ENCODE results near the gene KLF2. TPM values are rescaled to one million over a fixed set of nuclear protein-coding genes. Genes with fewer than 3 reads are reported as not detected.
"Not testable (repeated sequence)": the region's sequence is repeated elsewhere in the genome, so short reads cannot be mapped to it uniquely, and the experiment has no call there.

KLF2 gene
- total RNA-seq, 1 experiment from 2014 or later, result 6.6 TPM

DNA sequence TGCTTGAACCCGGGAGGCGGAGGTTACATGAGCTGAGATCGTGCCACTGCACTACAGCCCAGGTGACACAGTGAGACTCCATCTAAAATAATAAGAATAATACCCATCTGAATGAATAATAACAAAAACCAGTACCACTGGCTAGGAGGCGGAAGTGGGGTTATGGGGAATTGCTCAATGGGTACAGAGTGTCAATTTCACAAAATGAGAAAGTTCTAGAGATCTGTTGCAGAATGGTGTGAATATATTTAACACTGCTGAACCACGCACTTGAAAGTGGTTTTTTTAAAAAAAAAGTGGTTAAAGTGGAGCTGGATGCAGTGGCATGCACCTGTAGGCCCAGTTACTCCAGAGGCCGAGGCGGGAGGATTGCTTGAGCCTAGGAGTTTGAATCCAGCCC, 18.5 kb downstream of the KLF2 start:
- TF ChIP-seq, protein P1, sequence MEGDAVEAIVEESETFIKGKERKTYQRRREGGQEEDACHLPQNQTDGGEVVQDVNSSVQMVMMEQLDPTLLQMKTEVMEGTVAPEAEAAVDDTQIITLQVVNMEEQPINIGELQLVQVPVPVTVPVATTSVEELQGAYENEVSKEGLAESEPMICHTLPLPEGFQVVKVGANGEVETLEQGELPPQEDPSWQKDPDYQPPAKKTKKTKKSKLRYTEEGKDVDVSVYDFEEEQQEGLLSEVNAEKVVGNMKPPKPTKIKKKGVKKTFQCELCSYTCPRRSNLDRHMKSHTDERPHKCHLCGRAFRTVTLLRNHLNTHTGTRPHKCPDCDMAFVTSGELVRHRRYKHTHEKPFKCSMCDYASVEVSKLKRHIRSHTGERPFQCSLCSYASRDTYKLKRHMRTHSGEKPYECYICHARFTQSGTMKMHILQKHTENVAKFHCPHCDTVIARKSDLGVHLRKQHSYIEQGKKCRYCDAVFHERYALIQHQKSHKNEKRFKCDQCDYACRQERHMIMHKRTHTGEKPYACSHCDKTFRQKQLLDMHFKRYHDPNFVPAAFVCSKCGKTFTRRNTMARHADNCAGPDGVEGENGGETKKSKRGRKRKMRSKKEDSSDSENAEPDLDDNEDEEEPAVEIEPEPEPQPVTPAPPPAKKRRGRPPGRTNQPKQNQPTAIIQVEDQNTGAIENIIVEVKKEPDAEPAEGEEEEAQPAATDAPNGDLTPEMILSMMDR (conservative IDR thresholded peaks at IDR 0.05; ENCODE audit: low read depth, low read length), result no peak
- POLR2A ChIA-PET (ENCODE audit: unreplicated experiment), result no interaction called here
- no peak overlapping the region for H3K27ac ChIP-seq (ENCODE audit: low read length)
- peaks cover 18% of the 10 kb centered on the region for H3K4me1 ChIP-seq (ENCODE audit: insufficient read depth, low read length)
- no peak for ATAC-seq
- H3K4me2 ChIP-seq (ENCODE audit: low read length), result no peak overlapping the region
- CTCF ChIA-PET, result no interaction called here
- BruUV-seq (replicated peaks), result no TSS peak
- intact Hi-C loops (cut with micrococcal nuclease), result no loop called here
- H4K20me1 ChIP-seq (ENCODE audit: low read length), result no peaks in the 10 kb centered on the region
- H3K9ac ChIP-seq (ENCODE audit: low read length), result no peak overlapping the region
- no peak for DNase-seq
- no peaks in the 10 kb centered on the region for H3K9me3 ChIP-seq (ENCODE audit: low read length)
- no peak overlapping the region for H3K4me3 ChIP-seq (ENCODE audit: low read length)
- no peaks in the 10 kb centered on the region for H3K36me3 ChIP-seq (ENCODE audit: low read depth, low read length)
- H3K27me3 ChIP-seq (ENCODE audit: low read length), result no peaks in the 10 kb centered on the region
- H3F3A ChIP-seq (ENCODE audit: low read length, unreplicated experiment), result no peaks in the 10 kb centered on the region
- no peak overlapping the region for H2AFZ ChIP-seq (ENCODE audit: low read length)
- no peaks in the 10 kb centered on the region for H3K9me2 ChIP-seq (replicated peaks; ENCODE audit: low read length)
- no peaks in the 10 kb centered on the region for H3K79me2 ChIP-seq (ENCODE audit: low read length)

DNA sequence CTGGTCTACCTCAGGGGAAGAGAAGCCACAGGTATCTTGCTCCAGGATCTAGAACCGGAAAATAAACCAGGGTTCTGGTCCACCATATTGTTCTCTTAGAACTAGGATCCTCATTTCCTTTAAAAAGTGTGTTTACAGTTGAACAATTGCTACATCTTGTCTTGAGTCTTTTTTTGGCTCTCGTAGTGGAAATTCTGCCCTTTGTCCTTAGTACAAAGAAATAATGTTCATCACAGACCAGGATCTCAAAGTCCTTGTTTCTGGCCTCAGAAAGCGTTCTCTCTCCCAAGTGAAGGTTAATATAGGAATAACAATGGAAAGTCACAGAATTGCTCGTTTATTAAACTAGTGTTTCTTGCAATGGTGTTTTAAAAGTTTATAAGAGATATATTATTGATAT, 20.8 kb downstream of the KLF2 start:
- TF ChIP-seq, protein P1 (conservative IDR thresholded peaks at IDR 0.05; ENCODE audit: low read depth, low read length), result no peak
- TF ChIP-seq EZH2 (IDR thresholded peaks at IDR 0.05; ENCODE audit: low read length, unreplicated experiment), result no peak
- TF ChIP-seq EZH2phosphoT487 (IDR thresholded peaks at IDR 0.05; ENCODE audit: borderline replicate concordance, low read length), result no peak
- intact Hi-C loops (cut with micrococcal nuclease), result no loop called here
- Histone ChIP-seq H3K79me2 (ENCODE audit: low read length) (no peaks in the 10 kb centered on the region), H3K4me1 (ENCODE audit: insufficient read depth, low read length) (no peaks in the 10 kb centered on the region), H3K27ac (ENCODE audit: low read length) (no peak overlapping the region), H4K20me1 (ENCODE audit: low read length) (no peaks in the 10 kb centered on the region), H3K4me3 (ENCODE audit: low read length) (no peak overlapping the region), H3K36me3 (ENCODE audit: low read depth, low read length) (no peaks in the 10 kb centered on the region), H3K9me3 (ENCODE audit: low read length) (no peaks in the 10 kb centered on the region), H2AFZ (ENCODE audit: low read length) (no peak overlapping the region), H3F3A (ENCODE audit: low read length, unreplicated experiment) (no peaks in the 10 kb centered on the region), H3K27me3 (ENCODE audit: low read length) (no peaks in the 10 kb centered on the region), H3K4me2 (ENCODE audit: low read length) (no peak overlapping the region), H3K9me2 (replicated peaks; ENCODE audit: low read length) (no peaks in the 10 kb centered on the region), H3K9ac (ENCODE audit: low read length) (no peak overlapping the region)
- CTCF ChIA-PET, result no interaction called here
- no TSS peak for BruUV-seq (replicated peaks)
- ATAC-seq (no peak), DNase-seq (no peak)
- POLR2A ChIA-PET (ENCODE audit: unreplicated experiment), result no interaction called here

DNA sequence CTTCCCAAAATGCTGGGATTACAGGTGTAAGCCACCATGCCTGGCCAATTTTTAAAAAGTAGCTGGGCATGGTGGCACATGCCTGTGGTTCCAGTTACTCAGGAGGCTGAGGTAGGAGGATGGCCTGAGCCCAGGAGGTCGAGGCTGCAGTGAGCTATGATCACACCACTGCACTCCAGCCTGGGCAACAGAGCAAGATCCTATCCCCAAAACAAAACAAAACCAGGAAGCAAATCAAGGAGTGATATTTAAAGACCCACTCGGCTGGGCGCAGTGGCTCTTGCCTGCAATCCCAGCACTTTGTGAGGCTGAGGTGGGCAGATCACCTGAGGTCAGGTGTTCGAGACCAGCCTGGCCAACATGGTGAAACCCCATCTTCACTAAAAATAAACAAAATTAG, 22.5 kb downstream of the KLF2 start:
- H3F3A ChIP-seq (ENCODE audit: low read length, unreplicated experiment); H3K4me3 ChIP-seq (ENCODE audit: low read length); H4K20me1 ChIP-seq (ENCODE audit: low read length); CTCF ChIA-PET; H3K27me3 ChIP-seq (ENCODE audit: low read length); H3K9me2 ChIP-seq (replicated peaks; ENCODE audit: low read length); ATAC-seq; H3K4me2 ChIP-seq (ENCODE audit: low read length); H3K9ac ChIP-seq (ENCODE audit: low read length); H2AFZ ChIP-seq (ENCODE audit: low read length); intact Hi-C loops (cut with micrococcal nuclease); BruUV-seq (replicated peaks); H3K4me1 ChIP-seq (ENCODE audit: insufficient read depth, low read length); H3K36me3 ChIP-seq (ENCODE audit: low read depth, low read length); H3K9me3 ChIP-seq (ENCODE audit: low read length); H3K79me2 ChIP-seq (ENCODE audit: low read length); POLR2A ChIA-PET (ENCODE audit: unreplicated experiment); DNase-seq; H3K27ac ChIP-seq (ENCODE audit: low read length): not testable (repeated sequence)

Measured in PC-3 (cell line).